ENCODE measurements around the gene NTPCR. TPM values are rescaled to one million over a fixed set of nuclear protein-coding genes. Genes with fewer than 3 reads are reported as not detected.

The NTPCR gene
- total and polyA plus RNA-seq, 3 donors from 2014 or later = 25.5 to 85.1 (median 38.8) TPM

GRCh38 chr1:232937741-232938375, 12.6 kb upstream of the NTPCR start:
- Histone ChIP-seq H3K27me3 (no peaks in the 10 kb centered on the region), H3K4me1 (no peaks in the 10 kb centered on the region), H3K9me3 (no peaks in the 10 kb centered on the region), H3K36me3 (ENCODE audit: low read depth, missing control alignments) (no peaks in the 10 kb centered on the region), H3K4me3 (no peak overlapping the region), H3K27ac (no peak overlapping the region)
- intact Hi-C loops (cut with DNase I; ENCODE audit: low total_unique reads) = no loop called here
- 71 to 82% methylated on average over 8 of the region's 8 CpGs for WGBS, 2 donors
- no peak for TF ChIP-seq CTCF (IDR thresholded peaks at IDR 0.05)
- no peak for TF ChIP-seq POLR2A (IDR thresholded peaks at IDR 0.05)
- DNase-seq = no peak

GRCh38 chr1:232938926-232939325, 11.5 kb upstream of the NTPCR start:
- Histone ChIP-seq H3K27me3 (no peaks in the 10 kb centered on the region), H3K4me1 (no peaks in the 10 kb centered on the region), H3K4me3 (no peak overlapping the region), H3K36me3 (ENCODE audit: low read depth, missing control alignments) (no peaks in the 10 kb centered on the region), H3K9me3 (no peaks in the 10 kb centered on the region), H3K27ac (no peak overlapping the region)
- no peak for TF ChIP-seq POLR2A (IDR thresholded peaks at IDR 0.05)
- TF ChIP-seq CTCF (IDR thresholded peaks at IDR 0.05) = no peak
- WGBS, 2 donors = 77 to 88% methylated on average over 10 to 11 of the region's 11 CpGs
- no peak for DNase-seq
- intact Hi-C loops (cut with DNase I; ENCODE audit: low total_unique reads) = no loop called here

GRCh38 chr1:232939748-232940147, 10.7 kb upstream of the NTPCR start:
- 80 to 94% methylated on average over 2 of the region's 2 CpGs for WGBS, 2 donors
- Histone ChIP-seq H3K36me3 (ENCODE audit: low read depth, missing control alignments) (no peaks in the 10 kb centered on the region), H3K4me1 (no peaks in the 10 kb centered on the region), H3K27me3 (no peaks in the 10 kb centered on the region), H3K4me3 (no peak overlapping the region), H3K27ac (no peak overlapping the region), H3K9me3 (no peaks in the 10 kb centered on the region)
- DNase-seq = no peak
- intact Hi-C loops (cut with DNase I; ENCODE audit: low total_unique reads) = no loop called here
- no peak for TF ChIP-seq CTCF (IDR thresholded peaks at IDR 0.05)
- TF ChIP-seq POLR2A (IDR thresholded peaks at IDR 0.05) = no peak

- intact Hi-C loops (cut with DNase I; ENCODE audit: low total_unique reads) = no loop called here
- no peak for TF ChIP-seq POLR2A (IDR thresholded peaks at IDR 0.05)
Measured at GRCh38 chr1:232940262-232940661, 10.1 kb upstream of the NTPCR start.

GRCh38 chr1:232942413-232943294, 7.8 kb upstream of the NTPCR start:
- Histone ChIP-seq H3K4me1 (no peaks in the 10 kb centered on the region), H3K4me3 (no peak overlapping the region), H3K9me3 (no peaks in the 10 kb centered on the region), H3K27ac (no peak overlapping the region), H3K27me3 (no peaks in the 10 kb centered on the region), H3K36me3 (ENCODE audit: low read depth, missing control alignments) (no peaks in the 10 kb centered on the region)
- 59 to 61% methylated on average over 8 of the region's 8 CpGs for WGBS, 2 donors
- TF ChIP-seq POLR2A (IDR thresholded peaks at IDR 0.05) = no peak
- no peak for TF ChIP-seq CTCF (IDR thresholded peaks at IDR 0.05)
- DNase-seq = no peak
- intact Hi-C loops (cut with DNase I; ENCODE audit: low total_unique reads) = no loop called here

More at GRCh38 chr1:232940262-232940661, 10.1 kb upstream of the NTPCR start:
- Histone ChIP-seq H3K27ac (no peak overlapping the region), H3K4me1 (no peaks in the 10 kb centered on the region), H3K36me3 (ENCODE audit: low read depth, missing control alignments) (no peaks in the 10 kb centered on the region), H3K4me3 (no peak overlapping the region), H3K9me3 (no peaks in the 10 kb centered on the region), H3K27me3 (no peaks in the 10 kb centered on the region)
- no peak for DNase-seq
- WGBS, 2 donors = 58 to 59% methylated on average over 1 of the region's 1 CpG
